ENCODE measurements around the gene PMFBP1.
"Not testable (repeated sequence)": the region's sequence is repeated elsewhere in the genome, so short reads cannot be mapped to it uniquely, and the experiment has no call there.

Gene PMFBP1

DNA sequence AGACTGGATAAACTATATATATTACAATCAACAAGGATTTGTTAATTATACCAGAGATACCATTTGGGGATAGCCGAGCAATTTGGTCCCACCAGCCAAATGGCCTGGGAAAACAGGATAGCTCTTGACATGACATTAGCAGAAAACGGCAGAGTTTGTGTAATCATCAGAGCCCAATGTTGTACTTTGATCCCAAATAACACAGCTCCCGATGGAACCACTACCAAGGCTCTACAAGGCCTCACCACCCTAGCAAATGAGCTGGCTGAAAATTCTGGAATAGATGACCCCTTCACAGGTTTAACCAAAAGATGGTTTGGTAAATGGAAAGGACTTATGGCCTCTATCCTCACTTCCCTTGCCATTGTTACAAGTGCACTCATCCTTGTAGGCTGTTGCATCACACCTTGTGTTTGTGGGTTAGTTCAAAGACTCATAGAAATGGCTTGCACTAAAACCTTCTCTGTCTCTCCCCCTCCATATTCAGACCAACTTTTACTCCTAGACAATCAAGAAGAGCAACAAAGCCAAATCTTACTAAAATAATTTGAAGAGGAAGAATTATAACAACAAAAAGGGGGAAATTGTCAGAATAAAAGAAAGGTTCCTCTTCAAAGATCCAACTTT lies 88.1 kb downstream of the PMFBP1 start:
- Histone ChIP-seq H3K9ac (ENCODE audit: low read length in 2 of 2) (no peak overlapping the region), H3K27me3 (ENCODE audit: control insufficient read depth in 1 of 2, insufficient read depth in 2 of 2, low read length in 2 of 2) (no peaks in the 10 kb centered on the region), H3K27ac (ENCODE audit: low read length) (no peak overlapping the region), H3K4me1 (ENCODE audit: control insufficient read depth, insufficient read depth, low read length) (no peaks in the 10 kb centered on the region), H3K9me3 (ENCODE audit: control insufficient read depth in 2 of 2, low read length in 2 of 2) (peaks cover 0 to 4% of the 10 kb centered on the region in 2 donors), H3K36me3 (ENCODE audit: control insufficient read depth in 2 of 2, insufficient read depth in 2 of 2, low read length in 2 of 2) (peaks cover 10 to 18% of the 10 kb centered on the region in 2 donors), H3K4me3 (ENCODE audit: low read length in 2 of 2) (no peak overlapping the region)

DNA sequence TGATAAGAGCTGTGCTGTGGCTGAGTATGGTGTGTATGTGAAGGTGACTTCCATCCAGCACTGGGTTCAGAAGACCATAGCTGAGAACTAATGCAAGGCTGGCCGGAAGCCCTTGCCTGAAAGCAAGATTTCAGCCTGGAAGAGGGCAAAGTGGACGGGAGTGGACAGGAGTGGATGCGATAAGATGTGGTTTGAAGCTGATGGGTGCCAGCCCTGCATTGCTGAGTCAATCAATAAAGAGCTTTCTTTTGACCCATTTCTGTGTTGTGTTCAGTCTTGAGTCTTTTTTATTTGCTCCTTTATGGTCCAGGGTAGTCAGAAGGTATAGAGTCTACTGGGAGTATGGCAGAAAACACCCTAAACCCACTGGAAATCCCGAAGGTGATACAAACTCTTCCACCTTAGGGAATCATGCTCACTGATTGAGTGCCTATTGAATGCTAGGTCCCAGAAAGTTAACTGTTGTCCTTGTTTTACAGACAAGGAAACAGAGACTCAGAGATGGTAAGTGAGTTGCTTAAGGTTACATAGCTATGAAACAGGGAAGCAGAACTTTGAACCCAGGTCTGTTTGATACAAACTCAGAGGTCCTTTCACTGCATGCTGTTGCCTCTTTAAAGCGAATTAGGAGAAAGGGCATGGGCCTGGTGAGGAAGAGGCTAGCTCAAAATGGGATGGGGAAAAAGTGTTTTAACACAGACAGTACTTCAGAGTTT lies 94.8 kb downstream of the PMFBP1 start:
- not testable (repeated sequence) for H3K4me3 ChIP-seq (ENCODE audit: low read length in 2 of 2); H3K27me3 ChIP-seq (ENCODE audit: control insufficient read depth in 1 of 2, insufficient read depth in 2 of 2, low read length in 2 of 2); H3K9me3 ChIP-seq (ENCODE audit: control insufficient read depth in 2 of 2, low read length in 2 of 2); H3K9ac ChIP-seq (ENCODE audit: low read length in 2 of 2); H3K27ac ChIP-seq (ENCODE audit: low read length); H3K36me3 ChIP-seq (ENCODE audit: control insufficient read depth in 2 of 2, insufficient read depth in 2 of 2, low read length in 2 of 2)
- H3K4me1 ChIP-seq (ENCODE audit: control insufficient read depth, insufficient read depth, low read length), result peaks cover 14% of the 10 kb centered on the region

DNA sequence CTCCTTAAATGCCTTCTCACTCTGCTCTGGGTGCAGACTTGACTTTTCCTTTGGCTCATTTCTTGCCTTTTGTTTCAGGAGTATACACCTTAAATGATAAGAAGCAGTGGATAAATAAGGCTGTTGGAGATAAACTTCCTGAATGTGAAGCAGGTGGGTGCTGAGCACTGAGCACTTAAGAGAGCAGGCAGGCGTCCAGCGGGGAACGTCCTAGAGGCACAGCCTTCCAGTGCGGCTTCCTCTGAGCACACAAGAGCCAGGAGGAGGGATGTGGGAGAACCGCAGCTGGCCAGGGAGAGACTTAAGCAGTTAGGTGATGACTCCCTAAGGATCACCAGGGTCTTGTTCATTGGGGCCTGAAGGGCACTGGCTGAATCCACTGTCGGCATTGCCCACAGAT lies 96.9 kb downstream of the PMFBP1 start:
- not testable (repeated sequence) for H3K36me3 ChIP-seq (ENCODE audit: control insufficient read depth in 2 of 2, insufficient read depth in 2 of 2, low read length in 2 of 2); H3K9me3 ChIP-seq (ENCODE audit: control insufficient read depth in 2 of 2, low read length in 2 of 2); H3K4me3 ChIP-seq (ENCODE audit: low read length in 2 of 2); H3K27ac ChIP-seq (ENCODE audit: low read length); H3K27me3 ChIP-seq (ENCODE audit: control insufficient read depth in 1 of 2, insufficient read depth in 2 of 2, low read length in 2 of 2); H3K9ac ChIP-seq (ENCODE audit: low read length in 2 of 2)
- H3K4me1 ChIP-seq (ENCODE audit: control insufficient read depth, insufficient read depth, low read length), result peaks cover 14% of the 10 kb centered on the region

DNA sequence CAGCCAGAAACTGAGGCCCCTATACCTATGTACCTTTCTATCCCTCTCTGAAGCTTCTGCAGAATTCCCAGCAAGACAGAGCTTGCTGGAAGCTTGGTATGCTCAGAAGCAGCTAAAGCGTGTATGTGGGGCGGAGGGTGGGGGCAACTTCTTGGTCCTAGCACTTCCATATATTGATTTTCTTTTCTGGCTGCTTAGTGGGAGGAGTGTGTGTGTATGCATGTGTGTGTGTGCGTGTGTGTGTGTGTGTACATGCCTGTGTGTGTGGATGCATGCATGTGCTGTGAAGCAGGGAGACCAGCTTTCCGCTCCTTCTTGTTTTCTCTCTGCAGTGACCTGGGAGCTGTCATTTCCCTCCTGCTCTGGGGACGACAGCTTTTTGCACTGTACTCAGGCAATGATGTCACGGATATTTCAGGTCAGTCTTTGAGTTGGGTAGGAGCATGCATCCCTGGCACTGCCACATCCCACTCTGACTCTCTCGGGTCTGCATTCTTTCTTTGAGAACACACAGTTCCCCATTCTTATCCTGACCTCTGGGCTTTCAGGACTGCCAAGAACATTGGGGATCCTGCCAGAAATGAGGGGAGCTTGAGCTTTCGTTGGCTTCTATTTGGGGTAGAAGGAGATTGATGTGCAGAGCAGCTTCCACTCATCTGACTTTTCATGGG lies 98.3 kb downstream of the PMFBP1 start:
- Histone ChIP-seq H3K4me1 (ENCODE audit: control insufficient read depth, insufficient read depth, low read length) (peaks cover 14% of the 10 kb centered on the region), H3K27ac (ENCODE audit: low read length) (peak overlapping the region; percentile 46), H3K4me3 (ENCODE audit: low read length in 2 of 2) (peak overlapping the region in 1 of 2 donors; percentile 29), H3K9ac (ENCODE audit: low read length in 2 of 2) (peak overlapping the region in 1 of 2 donors; percentile 29), H3K36me3 (ENCODE audit: control insufficient read depth in 2 of 2, insufficient read depth in 2 of 2, low read length in 2 of 2) (no peaks in the 10 kb centered on the region), H3K27me3 (ENCODE audit: control insufficient read depth in 1 of 2, insufficient read depth in 2 of 2, low read length in 2 of 2) (no peaks in the 10 kb centered on the region), H3K9me3 (ENCODE audit: control insufficient read depth in 2 of 2, low read length in 2 of 2) (no peaks in the 10 kb centered on the region)

DNA sequence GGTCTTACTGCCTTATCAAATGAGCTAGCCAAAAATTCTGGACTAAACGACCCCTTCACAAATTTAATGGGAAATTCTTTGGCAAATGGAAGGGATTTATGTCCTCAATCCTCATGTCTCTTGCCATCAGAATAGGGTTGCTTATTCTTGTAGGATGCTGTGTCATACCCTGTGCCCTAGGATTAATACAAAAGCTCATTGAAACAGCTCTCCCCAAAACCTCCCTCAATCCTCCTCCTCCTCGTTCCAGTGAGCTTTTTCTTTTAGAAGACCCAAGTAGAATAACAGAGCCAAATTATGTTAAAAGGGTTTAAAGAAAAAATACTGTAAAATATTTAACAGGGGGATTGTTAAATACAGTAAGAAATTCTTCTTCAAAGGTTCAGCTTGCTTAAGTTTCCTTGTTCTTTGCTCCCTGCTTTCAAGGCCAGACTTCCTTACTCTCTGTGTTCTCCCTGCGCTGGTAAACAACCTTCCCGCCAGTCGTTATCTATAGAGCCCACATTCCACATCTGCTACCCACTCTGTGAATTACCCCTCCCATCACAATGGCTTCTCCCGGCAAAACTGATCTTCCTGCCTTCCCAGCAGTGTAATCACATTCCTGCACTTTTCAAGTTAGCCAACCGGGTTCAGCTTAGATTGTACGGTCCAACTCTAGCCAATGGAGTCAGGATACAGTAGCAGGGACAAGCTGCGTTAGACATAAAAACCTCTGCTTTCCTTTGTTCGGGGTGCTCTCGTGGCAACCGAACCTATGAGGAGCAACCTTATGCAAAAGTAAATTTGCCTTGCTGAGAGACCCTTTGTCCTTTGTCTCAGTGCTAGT lies 99.2 kb downstream of the PMFBP1 start:
- Histone ChIP-seq H3K9me3 (ENCODE audit: control insufficient read depth in 2 of 2, low read length in 2 of 2) (no peaks in the 10 kb centered on the region), H3K27me3 (ENCODE audit: control insufficient read depth in 1 of 2, insufficient read depth in 2 of 2, low read length in 2 of 2) (no peaks in the 10 kb centered on the region), H3K36me3 (ENCODE audit: control insufficient read depth in 2 of 2, insufficient read depth in 2 of 2, low read length in 2 of 2) (no peaks in the 10 kb centered on the region), H3K4me3 (ENCODE audit: low read length in 2 of 2) (no peak overlapping the region), H3K4me1 (ENCODE audit: control insufficient read depth, insufficient read depth, low read length) (peaks cover 14% of the 10 kb centered on the region), H3K27ac (ENCODE audit: low read length) (peak overlapping the region; percentile 46), H3K9ac (ENCODE audit: low read length in 2 of 2) (no peak overlapping the region)

All from stomach smooth muscle (tissue), 2 donors.